Activated T-helper 1 cell treated with anti-CD3 and anti-CD28 coated beads, Interleukin-12 subunit alpha, Interleukin-12 subunit beta, Interleukin-2, Interleukin-4 antibody, amounts not matched to agents 30 ng/mL and 10 ng/mL and 1 ng/mL, durations not matched to agents 14 hours and 24 hours and 36 hours (primary cell): Measurements from ENCODE around the gene ATP12A. TPM values are rescaled to one million over a fixed set of nuclear protein-coding genes. Genes with fewer than 3 reads are reported as not detected.

Experiments used
- DNase-seq: peaks from one replicate; pipeline ENCODE4 v3.0.0; 2021; ENCODE audit warnings: low spot score
- H3K27ac Mint-ChIP-seq: one replicate; pipeline ENCODE4 v1.8.0; 2021; ENCODE audit warnings: mild to moderate bottlenecking, mixed read lengths
- H3K27me3 Mint-ChIP-seq: one replicate; pipeline ENCODE4 v1.8.0; 2022; ENCODE audit warnings: mild to moderate bottlenecking, moderate library complexity, mixed read lengths; ENCODE audit not compliant: insufficient read depth
- H3K36me3 Mint-ChIP-seq: one replicate; pipeline ENCODE4 v1.8.0; 2021; ENCODE audit warnings: low read depth, mixed read lengths
- H3K4me1 Mint-ChIP-seq: one replicate; pipeline ENCODE4 v1.8.0; 2021; ENCODE audit warnings: low read depth, mixed read lengths
- H3K4me3 Mint-ChIP-seq: one replicate; pipeline ENCODE4 v1.8.0; 2021; ENCODE audit warnings: mild to moderate bottlenecking, moderate library complexity, mixed read lengths
- H3K9me3 Mint-ChIP-seq: one replicate; pipeline ENCODE4 v1.8.0; 2021; ENCODE audit warnings: mixed read lengths
- intact Hi-C: fragments of 100-400 bp; cut with micrococcal nuclease; formaldehyde crosslinking; loops from one replicate; pipeline ENCODE4 v1.15.1; 2024
- total RNA-seq: library from RNA; stranded (reverse); gene quantifications from 2 replicates; pipeline ENCODE4 v1.2.3, GENCODE V29; 2022

The ATP12A gene
- total RNA-seq, 1 donor from 2014 or later = 0.16 TPM

- H3K9me3 Mint-ChIP-seq = no peaks in the 10 kb centered on the region
- no peak for DNase-seq
- H3K4me3 Mint-ChIP-seq = no peak overlapping the region
- peaks cover 55% of the 10 kb centered on the region for H3K27me3 Mint-ChIP-seq
- H3K27ac Mint-ChIP-seq = no peak overlapping the region
- intact Hi-C loops = no loop called here
- H3K4me1 Mint-ChIP-seq = peaks cover 5% of the 10 kb centered on the region
- H3K36me3 Mint-ChIP-seq = no peaks in the 10 kb centered on the region
Observed at GRCh38 chr13:24745861-24746617, 65.8 kb downstream of the ATP12A start.

- Mint-ChIP-seq H3K4me1 (peaks cover 5% of the 10 kb centered on the region), H3K36me3 (no peaks in the 10 kb centered on the region), H3K27ac (no peak overlapping the region), H3K9me3 (no peaks in the 10 kb centered on the region), H3K27me3 (peaks cover 55% of the 10 kb centered on the region), H3K4me3 (peak overlapping the region; percentile 68)
- DNase-seq = no peak
- intact Hi-C loops = no loop called here
Observed at GRCh38 chr13:24746618-24747247, 66.5 kb downstream of the ATP12A start.

DNA sequence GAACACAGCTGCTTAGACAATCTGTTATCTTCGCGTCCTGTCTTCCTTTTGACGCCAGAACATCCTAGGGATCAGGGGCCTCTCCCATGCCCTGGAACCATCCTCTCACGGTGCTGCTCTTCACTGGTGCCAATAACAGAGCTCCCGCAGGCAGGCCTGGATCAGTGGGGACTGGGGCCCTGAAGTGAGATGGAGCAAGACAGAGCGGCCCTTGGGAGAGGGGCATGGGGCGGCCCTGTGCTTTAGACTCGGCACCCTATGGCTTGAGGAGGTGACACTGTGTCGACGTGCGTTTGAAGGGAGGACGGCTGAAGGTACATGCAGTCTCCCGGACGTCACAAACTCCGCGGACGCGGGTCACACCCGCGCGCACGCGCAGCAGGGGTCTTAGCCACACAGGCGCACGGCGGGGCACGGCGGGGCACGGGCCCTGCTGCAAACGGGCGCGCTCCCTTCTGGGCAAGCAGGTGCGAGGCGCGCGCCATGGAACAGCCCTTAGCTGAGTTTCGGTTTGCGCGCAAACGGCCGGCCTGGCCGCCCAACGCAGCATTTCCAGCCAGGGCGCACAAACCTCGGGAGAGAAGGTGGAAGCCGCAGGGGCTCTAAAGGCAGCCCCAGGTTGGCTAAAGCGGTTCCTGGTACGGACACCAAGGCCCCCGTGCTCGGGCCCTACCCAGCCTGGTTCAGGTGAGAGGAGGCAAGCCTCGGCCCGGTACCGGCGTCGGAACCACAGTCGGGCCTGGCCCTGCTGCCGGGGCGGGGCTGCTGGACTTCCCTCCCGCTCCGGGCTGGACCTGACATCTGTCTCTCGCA lies 67.2 kb downstream of the ATP12A start:
- no peaks in the 10 kb centered on the region for H3K36me3 Mint-ChIP-seq
- H3K27me3 Mint-ChIP-seq = peaks cover 58% of the 10 kb centered on the region
- H3K4me1 Mint-ChIP-seq = peaks cover 5% of the 10 kb centered on the region
- intact Hi-C loops = no loop called here
- H3K9me3 Mint-ChIP-seq = no peaks in the 10 kb centered on the region
- peak overlapping the region; percentile 68 for H3K4me3 Mint-ChIP-seq
- no peak for DNase-seq
- H3K27ac Mint-ChIP-seq = peak overlapping the region; percentile 23

- H3K4me3 Mint-ChIP-seq = peak overlapping the region; percentile 61
- no peak for DNase-seq
- peaks cover 58% of the 10 kb centered on the region for H3K27me3 Mint-ChIP-seq
- intact Hi-C loops = no loop called here
- H3K27ac Mint-ChIP-seq = no peak overlapping the region
- peaks cover 5% of the 10 kb centered on the region for H3K4me1 Mint-ChIP-seq
- no peaks in the 10 kb centered on the region for H3K9me3 Mint-ChIP-seq
- H3K36me3 Mint-ChIP-seq = no peaks in the 10 kb centered on the region
Observed at GRCh38 chr13:24748061-24748400, 67.8 kb downstream of the ATP12A start.

GRCh38 chr13:24759197-24759596 lies 79.0 kb downstream of the ATP12A start:
- Mint-ChIP-seq H3K9me3 (no peaks in the 10 kb centered on the region), H3K27ac (no peak overlapping the region), H3K4me3 (no peak overlapping the region), H3K36me3 (no peaks in the 10 kb centered on the region), H3K27me3 (peaks cover 22% of the 10 kb centered on the region), H3K4me1 (no peaks in the 10 kb centered on the region)
- no peak for DNase-seq
- intact Hi-C loops = no loop called here

Other genes starting within 250 kb of the ATP12A start
- 41.3 and 41.9 TPM in 2 replicates for gene PARP4, start 167.6 kb upstream of the ATP12A start, total RNA-seq
- gene RNF17, start 83.8 kb downstream of the ATP12A start, total RNA-seq = not detected in 2 replicates